Calu3 (cell line): ENCODE data around the gene DKKL1. TPM values are rescaled to one million over a fixed set of nuclear protein-coding genes. Genes with fewer than 3 reads are reported as not detected.

ENCODE experiments used
- BruUV-seq: library from RNA; stranded (reverse); fragments of 400-500 nt; replicated peaks from 2 replicates; lab custom pipeline; 2021; lab: Mats Ljungman, UMichigan
- CTCF ChIA-PET: fragments of 300-600 bp; sonication (Branson Sonifier 250); formaldehyde crosslinking; loops from one replicate; lab custom pipeline; 2022; ENCODE audit warnings: antibody characterized with exemption; lab: Charles Lee
- DNase-seq: peaks from one replicate; pipeline ENCODE4 v3.0.0; 2022
- H3K27ac Mint-ChIP-seq: one replicate; pipeline ENCODE4 v1.8.0; 2022; ENCODE audit warnings: mixed read lengths; ENCODE audit not compliant: unreplicated experiment
- H3K27me3 Mint-ChIP-seq: one replicate; pipeline ENCODE4 v1.8.0; 2022; ENCODE audit warnings: mixed read lengths; ENCODE audit not compliant: unreplicated experiment
- H3K36me3 Mint-ChIP-seq: one replicate; pipeline ENCODE4 v1.8.0; 2022; ENCODE audit warnings: mild to moderate bottlenecking, moderate library complexity, mixed read lengths; ENCODE audit not compliant: insufficient read depth, unreplicated experiment
- H3K4me1 Mint-ChIP-seq: one replicate; pipeline ENCODE4 v1.8.0; 2022; ENCODE audit warnings: mild to moderate bottlenecking, low read depth, mixed read lengths; ENCODE audit not compliant: unreplicated experiment
- H3K4me3 Mint-ChIP-seq: one replicate; pipeline ENCODE4 v1.8.0; 2022; ENCODE audit warnings: mild to moderate bottlenecking, low read depth, moderate library complexity, mixed read lengths; ENCODE audit not compliant: unreplicated experiment
- H3K9me3 Mint-ChIP-seq: one replicate; pipeline ENCODE4 v1.8.0; 2022; ENCODE audit warnings: low read depth, mixed read lengths; ENCODE audit not compliant: unreplicated experiment
- intact Hi-C: fragments of 100-400 bp; cut with micrococcal nuclease; formaldehyde crosslinking; loops from one replicate; pipeline ENCODE4 v1.10.0; 2022; ENCODE audit not compliant: unreplicated experiment
- total RNA-seq: library from RNA; stranded (reverse); gene quantifications from 2 replicates; pipeline ENCODE4 v1.2.3, GENCODE V29; 2022
- TF ChIP-seq, protein P1 (sequence below): fragments of 200-600 bp; IDR thresholded peaks from one replicate; pipeline ENCODE4 v1.8.0; 2022; ENCODE audit warnings: antibody characterized with exemption; ENCODE audit not compliant: unreplicated experiment

DKKL1 gene
- total RNA-seq, 1 experiment from 2014 or later: not detected

DNA sequence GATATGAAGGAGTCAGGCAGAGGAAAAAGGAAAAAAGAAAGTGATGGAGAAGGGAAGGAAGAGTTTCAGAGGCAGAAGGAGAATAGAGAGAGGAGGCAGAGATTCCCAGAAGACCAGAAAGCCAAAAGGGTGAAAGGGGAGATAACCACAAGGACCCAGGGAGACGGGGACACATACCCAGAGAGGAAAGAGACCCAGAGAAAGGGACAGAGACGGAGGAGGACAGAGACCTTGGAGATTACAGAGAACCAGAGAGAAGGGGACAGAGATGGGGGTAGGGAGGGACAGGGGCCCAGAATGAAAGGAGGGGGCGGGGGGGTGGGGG lies 58.2 kb downstream of the DKKL1 start:
- H3K27me3 Mint-ChIP-seq: peaks cover 100% of the 10 kb centered on the region
- DNase-seq: no peak
- no peak overlapping the region for H3K27ac Mint-ChIP-seq
- no TSS peak for BruUV-seq
- H3K4me1 Mint-ChIP-seq: peaks cover 35% of the 10 kb centered on the region
- H3K36me3 Mint-ChIP-seq: peaks cover 5% of the 10 kb centered on the region
- intact Hi-C loops: no loop called here
- TF ChIP-seq, protein P1, sequence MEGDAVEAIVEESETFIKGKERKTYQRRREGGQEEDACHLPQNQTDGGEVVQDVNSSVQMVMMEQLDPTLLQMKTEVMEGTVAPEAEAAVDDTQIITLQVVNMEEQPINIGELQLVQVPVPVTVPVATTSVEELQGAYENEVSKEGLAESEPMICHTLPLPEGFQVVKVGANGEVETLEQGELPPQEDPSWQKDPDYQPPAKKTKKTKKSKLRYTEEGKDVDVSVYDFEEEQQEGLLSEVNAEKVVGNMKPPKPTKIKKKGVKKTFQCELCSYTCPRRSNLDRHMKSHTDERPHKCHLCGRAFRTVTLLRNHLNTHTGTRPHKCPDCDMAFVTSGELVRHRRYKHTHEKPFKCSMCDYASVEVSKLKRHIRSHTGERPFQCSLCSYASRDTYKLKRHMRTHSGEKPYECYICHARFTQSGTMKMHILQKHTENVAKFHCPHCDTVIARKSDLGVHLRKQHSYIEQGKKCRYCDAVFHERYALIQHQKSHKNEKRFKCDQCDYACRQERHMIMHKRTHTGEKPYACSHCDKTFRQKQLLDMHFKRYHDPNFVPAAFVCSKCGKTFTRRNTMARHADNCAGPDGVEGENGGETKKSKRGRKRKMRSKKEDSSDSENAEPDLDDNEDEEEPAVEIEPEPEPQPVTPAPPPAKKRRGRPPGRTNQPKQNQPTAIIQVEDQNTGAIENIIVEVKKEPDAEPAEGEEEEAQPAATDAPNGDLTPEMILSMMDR: no peak
- no peak overlapping the region for H3K4me3 Mint-ChIP-seq
- CTCF ChIA-PET: no interaction called here
- H3K9me3 Mint-ChIP-seq: no peaks in the 10 kb centered on the region

DNA sequence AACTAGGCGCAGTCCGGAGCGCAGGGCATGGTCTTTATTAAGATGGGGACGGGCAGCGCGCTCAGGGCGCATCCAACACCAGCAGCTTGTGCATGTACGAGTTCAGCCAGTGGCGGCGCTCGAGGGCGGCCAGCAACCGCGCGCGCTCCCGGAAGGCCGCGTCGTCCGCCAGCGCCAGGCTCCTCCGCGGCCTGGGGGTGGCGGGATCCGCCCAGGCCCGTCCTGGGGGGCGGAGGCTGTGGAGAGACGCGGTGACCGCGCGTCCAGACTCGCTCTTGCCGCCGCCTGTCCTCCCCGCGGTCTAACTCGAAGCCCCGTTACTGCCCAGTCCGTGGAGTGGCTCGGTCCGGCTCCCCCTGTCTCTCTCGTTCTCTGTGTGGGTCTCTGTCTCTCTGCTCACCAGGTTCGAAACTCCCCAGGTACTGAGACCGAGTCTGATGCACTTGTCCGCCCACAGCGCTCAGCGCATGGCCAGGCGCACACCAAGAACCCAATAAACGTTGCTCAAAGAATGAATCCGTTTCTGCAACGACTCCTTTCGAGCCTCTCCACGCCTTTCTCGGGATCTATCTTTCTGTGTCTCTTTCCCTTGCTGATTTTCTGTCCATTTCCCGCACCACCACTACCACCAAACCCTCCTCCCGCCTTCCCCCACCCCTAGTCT lies 58.9 kb downstream of the DKKL1 start:
- no peak overlapping the region for H3K27ac Mint-ChIP-seq
- H3K36me3 Mint-ChIP-seq: peaks cover 5% of the 10 kb centered on the region
- TF ChIP-seq, protein P1: no peak
- CTCF ChIA-PET: no interaction called here
- H3K4me3 Mint-ChIP-seq: no peak overlapping the region
- DNase-seq: peak; percentile 31
- no peaks in the 10 kb centered on the region for H3K9me3 Mint-ChIP-seq
- no TSS peak for BruUV-seq
- peaks cover 100% of the 10 kb centered on the region for H3K27me3 Mint-ChIP-seq
- H3K4me1 Mint-ChIP-seq: peaks cover 39% of the 10 kb centered on the region
- intact Hi-C loops: no loop called here

DNA sequence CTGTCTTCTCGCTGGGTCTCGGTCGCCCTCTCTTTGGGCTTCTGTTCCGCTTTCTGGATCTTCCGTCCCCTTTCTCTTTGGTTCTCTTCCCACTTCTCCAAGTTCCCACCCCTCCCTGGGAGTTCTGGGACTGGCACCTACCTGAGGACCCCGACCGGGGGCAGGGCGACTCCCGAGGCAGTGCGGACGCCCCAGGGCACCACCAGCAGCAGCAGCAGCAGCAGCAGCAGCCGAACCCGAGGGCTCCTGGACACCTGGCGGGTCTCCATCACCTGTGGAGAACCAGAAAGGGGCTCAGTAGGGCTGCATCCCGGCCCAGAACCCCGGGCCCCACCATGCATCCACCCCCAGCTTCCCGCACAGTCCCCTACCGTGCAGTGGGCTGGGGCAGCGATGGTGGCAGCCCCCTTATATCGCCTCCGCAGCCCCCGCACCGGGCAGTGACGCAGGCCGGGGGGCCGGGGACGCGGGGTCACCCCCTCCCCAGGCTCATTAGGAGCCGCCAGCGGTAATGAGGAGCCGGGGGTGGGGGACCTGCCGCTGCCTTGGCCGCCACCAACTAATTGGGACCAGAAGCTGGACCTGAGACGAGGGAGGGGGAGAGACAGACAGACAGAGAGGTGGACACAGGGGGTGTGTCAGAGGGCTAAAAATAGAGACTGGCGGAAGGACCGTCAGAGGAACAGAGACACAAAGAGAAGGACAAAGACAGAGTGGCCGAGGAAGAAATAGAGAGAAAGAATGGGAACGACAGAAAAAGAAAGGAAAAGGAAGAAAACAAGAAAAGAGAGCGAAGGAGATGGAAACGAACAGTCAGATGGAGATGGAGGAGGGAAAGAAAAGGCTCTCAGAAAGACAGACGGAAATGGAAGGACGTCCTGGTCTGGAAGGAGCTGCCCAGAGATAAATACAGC lies 59.7 kb downstream of the DKKL1 start, which contains the start of gene PTH2:
Gene PTH2, minus strand, starts transcription at position 371 of the 914 bp plus-strand sequence. Its CDS starts 102 bp downstream, at position 269.
- intact Hi-C loops: no loop called here
- Mint-ChIP-seq H3K27me3 (peaks cover 100% of the 10 kb centered on the region), H3K27ac (no peak within 1 kb of the TSS), H3K4me3 (no peak within 1 kb of the TSS), H3K36me3 (peaks cover 5% of the 10 kb centered on the region), H3K9me3 (no peaks in the 10 kb centered on the region), H3K4me1 (peaks cover 39% of the 10 kb centered on the region)
- DNase-seq: no peak
- CTCF ChIA-PET: interaction anchor here (1.0 kb wide), 1 partner anchor 12 kb away, joined by 3 read pairs; no protein-coding TSS in a partner anchor
- TF ChIP-seq, protein P1: no peak
- no TSS peak for BruUV-seq

DNA sequence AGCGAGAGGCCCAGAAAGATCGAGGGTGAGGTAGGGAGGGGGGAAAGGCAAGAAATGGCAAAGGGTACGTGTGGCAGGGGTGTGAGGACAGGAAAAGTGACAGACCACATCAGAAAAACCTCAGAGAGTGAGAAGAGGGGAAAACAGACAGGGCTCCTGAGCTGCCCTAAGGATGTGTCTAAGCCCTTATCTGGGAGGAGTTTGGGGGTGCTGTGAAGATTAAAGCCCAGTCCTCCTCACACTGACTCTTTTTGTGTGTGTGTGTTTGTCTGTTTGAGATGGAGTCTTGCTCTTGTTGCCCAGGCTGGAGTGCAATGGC lies 60.3 kb downstream of the DKKL1 start:
- no TSS peak for BruUV-seq
- no peak for DNase-seq
- H3K27ac Mint-ChIP-seq: no peak overlapping the region
- H3K4me3 Mint-ChIP-seq: no peak overlapping the region
- TF ChIP-seq, protein P1: no peak
- intact Hi-C loops: no loop called here
- peaks cover 39% of the 10 kb centered on the region for H3K4me1 Mint-ChIP-seq
- peaks cover 5% of the 10 kb centered on the region for H3K36me3 Mint-ChIP-seq
- H3K27me3 Mint-ChIP-seq: peaks cover 100% of the 10 kb centered on the region
- no peaks in the 10 kb centered on the region for H3K9me3 Mint-ChIP-seq
- CTCF ChIA-PET: interaction anchor here (1.0 kb wide), 1 partner anchor 12 kb away, joined by 3 read pairs; no protein-coding TSS in a partner anchor

Other genes starting within 250 kb of the DKKL1 start
- 7.0 and 7.5 TPM in 2 replicates for gene LIN7B, start 249.5 kb upstream of the DKKL1 start, total RNA-seq
- gene C19orf73, start 244.7 kb upstream of the DKKL1 start, total RNA-seq: 1.9 and 2.0 TPM in 2 replicates
- gene PPFIA3, start 244.3 kb upstream of the DKKL1 start, total RNA-seq: 4.9 and 6.0 TPM in 2 replicates
- gene HRC, start 208.5 kb upstream of the DKKL1 start, total RNA-seq: not detected in 2 replicates
- gene TRPM4, start 206.1 kb upstream of the DKKL1 start, total RNA-seq: 70.0 and 79.9 TPM in 2 replicates
- not detected in 2 replicates for gene SLC6A16, start 38.7 kb upstream of the DKKL1 start, total RNA-seq
- gene CD37, start 28.5 kb upstream of the DKKL1 start, total RNA-seq: not detected in 2 replicates
- 2.4 TPM in 2 replicates for gene TEAD2, start 1.5 kb upstream of the DKKL1 start, total RNA-seq
- not detected in 2 replicates for gene KASH5, start 24.4 kb downstream of the DKKL1 start, total RNA-seq
- gene PTH2, start 59.6 kb downstream of the DKKL1 start, total RNA-seq: not detected in 2 replicates
- not detected in 2 replicates for gene GFY, start 61.5 kb downstream of the DKKL1 start, total RNA-seq
- not detected in 2 replicates for gene SLC17A7, start 77.7 kb downstream of the DKKL1 start, total RNA-seq
- 127 and 141 TPM in 2 replicates for gene PIH1D1, start 87.9 kb downstream of the DKKL1 start, total RNA-seq
- gene ALDH16A1, start 89.3 kb downstream of the DKKL1 start, total RNA-seq: 34.4 and 36.1 TPM in 2 replicates
- gene FLT3LG, start 110.3 kb downstream of the DKKL1 start, total RNA-seq: 4.8 and 7.1 TPM in 2 replicates
- gene RPL13A, start 123.7 kb downstream of the DKKL1 start, total RNA-seq: 1,844 and 1,993 TPM in 2 replicates
- 1,643 and 1,795 TPM in 2 replicates for gene RPS11, start 132.6 kb downstream of the DKKL1 start, total RNA-seq
- gene FCGRT, start 148.8 kb downstream of the DKKL1 start, total RNA-seq: 80.8 and 95.4 TPM in 2 replicates
- 5.0 and 7.6 TPM in 2 replicates for gene RCN3, start 164.1 kb downstream of the DKKL1 start, total RNA-seq
- gene NOSIP, start 216.7 kb downstream of the DKKL1 start, total RNA-seq: 76.9 and 81.2 TPM in 2 replicates
- 19.0 and 22.1 TPM in 2 replicates for gene PRRG2, start 217.4 kb downstream of the DKKL1 start, total RNA-seq
- 51.4 and 53.0 TPM in 2 replicates for gene PRR12, start 227.3 kb downstream of the DKKL1 start, total RNA-seq